Left ventricle myocardium superior (tissue), 1 donor: Measurements from ENCODE around the gene LCN2. TPM values are rescaled to one million over a fixed set of nuclear protein-coding genes. Genes with fewer than 3 reads are reported as not detected.

Experiments
- ATAC-seq: fragments of 200-7000 bp; cut with Tn5 transposase; one replicate; pipeline ENCODE4 v1.9.1; 2020; ENCODE audit warnings: mild to moderate bottlenecking, moderate library complexity
- DNase-seq: peaks from one replicate; pipeline ENCODE4 v3.0.0-alpha.2; 2020
- intact Hi-C: fragments of 100-400 bp; cut with micrococcal nuclease; formaldehyde crosslinking; loops from one replicate; pipeline ENCODE4 v1.11.0; 2022
- total RNA-seq: library from RNA; stranded (reverse); fragmentation: NEBNext Ultra II Directional; extraction: Animal tissue kit (Norgen Biotek cat#: 25700); gene quantifications from one replicate; pipeline ENCODE4 v1.2.1, GENCODE V29; 2021
- donor health status: DM: no; HTN: yes; CAD: no; lungs with severe emphysema.

LCN2 gene
- total RNA-seq, 1 donor from 2014 or later, result 0.32 TPM

GRCh38 chr9:128113526-128114325 is 35.5 kb upstream of the LCN2 start:
- intact Hi-C loops, result no loop called here
- ATAC-seq (no peak), DNase-seq (peak; percentile 26)

GRCh38 chr9:128114326-128115186 is 34.7 kb upstream of the LCN2 start:
- intact Hi-C loops, result no loop called here
- no peak for ATAC-seq
- peak; percentile 24 for DNase-seq

- no peak for ATAC-seq
- intact Hi-C loops, result no loop called here
- peak; percentile 20 for DNase-seq
These were observed 33.8 kb upstream of the LCN2 start for GRCh38 chr9:128115187-128116103.

- intact Hi-C loops, result no loop called here
- ATAC-seq (no peak), DNase-seq (peak; percentile 26)
These were observed 32.9 kb upstream of the LCN2 start for GRCh38 chr9:128116104-128117083.

- intact Hi-C loops, result no loop called here
- ATAC-seq (peak; percentile 69), DNase-seq (peak; percentile 96)
These were observed 31.4 kb upstream of the LCN2 start for GRCh38 chr9:128117613-128118471.

- no peak for DNase-seq
- intact Hi-C loops, result no loop called here
- no peak for ATAC-seq
These were observed 30.8 kb upstream of the LCN2 start for GRCh38 chr9:128118472-128118857.

- intact Hi-C loops, result no loop called here
- no peak for ATAC-seq
- DNase-seq, result no peak
These were observed 30.1 kb upstream of the LCN2 start for GRCh38 chr9:128118971-128119665.

GRCh38 chr9:128120061-128120740 is 29.1 kb upstream of the LCN2 start:
- intact Hi-C loops, result no loop called here
- DNase-seq (peak; percentile 22), ATAC-seq (no peak)

- peak; percentile 29 for DNase-seq
- ATAC-seq, result no peak
- intact Hi-C loops, result no loop called here
These were observed 28.4 kb upstream of the LCN2 start for GRCh38 chr9:128120741-128121465.

- ATAC-seq, result no peak
- DNase-seq, result no peak
- intact Hi-C loops, result no loop called here
These were observed 27.8 kb upstream of the LCN2 start for GRCh38 chr9:128121466-128121810.

GRCh38 chr9:128121924-128122808 is 27.1 kb upstream of the LCN2 start:
- DNase-seq (peak; percentile 26), ATAC-seq (no peak)
- intact Hi-C loops, result no loop called here

- DNase-seq, result no peak
These were observed 26.5 kb upstream of the LCN2 start for GRCh38 chr9:128122809-128123175.

GRCh38 chr9:128123451-128124080 is 25.7 kb upstream of the LCN2 start:
- ATAC-seq (no peak), DNase-seq (peak; percentile 27)
- intact Hi-C loops, result no loop called here

More at GRCh38 chr9:128122809-128123175, 26.5 kb upstream of the LCN2 start:
- intact Hi-C loops, result no loop called here
- no peak for ATAC-seq

- DNase-seq (peak; percentile 22), ATAC-seq (no peak)
- intact Hi-C loops, result no loop called here
These were observed 24.8 kb upstream of the LCN2 start for GRCh38 chr9:128124451-128124850.
